H54 (cell line): ENCODE data around the gene SIGMAR1.

Source experiments
- DNase-seq: peaks from one replicate; pipeline ENCODE4 v3.0.0; 2011; ENCODE audit warnings: low spot score, mixed read lengths; ENCODE audit not compliant: insufficient read length
- FAIRE-seq: peaks from 3 replicates; lab custom pipeline; 2011; peaks lifted over from hg19 to GRCh38; lab: Jason Lieb, UNC
- POLR2A ChIP-seq: IDR thresholded peaks from 2 replicates; pipeline ENCODE4 v1.6.1; 2011; ENCODE audit warnings: low read depth, mild to moderate bottlenecking, low read length

The SIGMAR1 gene

GRCh38 chr9:34630402-34631154 lies 7.0 kb downstream of the SIGMAR1 start:
- no peak for DNase-seq
- FAIRE-seq = no peak
- no peak for TF ChIP-seq POLR2A

GRCh38 chr9:34629491-34629808 lies 8.1 kb downstream of the SIGMAR1 start:
- no peak for FAIRE-seq
- TF ChIP-seq POLR2A = no peak
- DNase-seq = no peak

- DNase-seq (no peak), FAIRE-seq (no peak)
- TF ChIP-seq POLR2A = no peak
Observed at GRCh38 chr9:34628656-34629490, 8.7 kb downstream of the SIGMAR1 start, which contains the start of gene ARID3C. Gene ARID3C (minus strand): TSS chr9:34629066. CDS start chr9:34628014, 1,052 bp downstream.

- DNase-seq (no peak), FAIRE-seq (no peak)
Observed at GRCh38 chr9:34627716-34628655, 9.6 kb downstream of the SIGMAR1 start.

GRCh38 chr9:34625186-34625486 lies 12.5 kb downstream of the SIGMAR1 start:
- DNase-seq (no peak), FAIRE-seq (no peak)
- no peak for TF ChIP-seq POLR2A

More at GRCh38 chr9:34627716-34628655, 9.6 kb downstream of the SIGMAR1 start:
- no peak for TF ChIP-seq POLR2A

GRCh38 chr9:34624475-34625185 lies 13.0 kb downstream of the SIGMAR1 start:
- no peak for TF ChIP-seq POLR2A
- FAIRE-seq = no peak
- no peak for DNase-seq

GRCh38 chr9:34623374-34624235 lies 14.0 kb downstream of the SIGMAR1 start:
- DNase-seq = no peak
- no peak for TF ChIP-seq POLR2A
- no peak for FAIRE-seq

- peak; percentile 57 for TF ChIP-seq POLR2A
- peak; percentile 84 for FAIRE-seq
Observed at GRCh38 chr9:34620061-34620994, 17.3 kb downstream of the SIGMAR1 start, which contains the start of gene DCTN3. Gene DCTN3 (minus strand): TSS chr9:34620495. CDS start chr9:34620464, 31 bp downstream.

GRCh38 chr9:34615132-34615531 lies 22.5 kb downstream of the SIGMAR1 start:
- TF ChIP-seq POLR2A = no peak
- DNase-seq (no peak), FAIRE-seq (no peak)

More at GRCh38 chr9:34620061-34620994, 17.3 kb downstream of the SIGMAR1 start, which contains the start of gene DCTN3:
- peak; percentile 89 for DNase-seq

- TF ChIP-seq POLR2A = no peak
- no peak for DNase-seq
Observed at GRCh38 chr9:34612788-34613390, 24.7 kb downstream of the SIGMAR1 start.

More at GRCh38 chr9:34612788-34613390, 24.7 kb downstream of the SIGMAR1 start:
- no peak for FAIRE-seq
